Lower lobe of right lung (tissue), 2 donors: ENCODE data around the gene ITPRID1. TPM values are rescaled to one million over a fixed set of nuclear protein-coding genes. Genes with fewer than 3 reads are reported as not detected.

ENCODE experiments used
- ATAC-seq, 2 donors: fragments of 200-7000 bp; cut with Tn5 transposase; one replicate each; pipeline ENCODE4 v1.9.1; 2020 to 2022; ENCODE audit warnings: mild to moderate bottlenecking in 2 of 2, moderate library complexity in 2 of 2
- DNase-seq: peaks from one replicate; pipeline ENCODE4 v3.0.0-alpha.2; 2020
- H3K27ac ChIP-seq: fragments of 200-600 bp; one replicate; pipeline ENCODE4 v1.8.0; 2022
- H3K27me3 ChIP-seq: fragments of 200-600 bp; one replicate; pipeline ENCODE4 v1.8.0; 2022; ENCODE audit warnings: low read depth
- H3K36me3 ChIP-seq: fragments of 200-600 bp; one replicate; pipeline ENCODE4 v1.8.0; 2022; ENCODE audit warnings: mild to moderate bottlenecking
- H3K4me1 ChIP-seq: fragments of 200-600 bp; one replicate; pipeline ENCODE4 v1.8.0; 2022
- H3K4me3 ChIP-seq: fragments of 200-600 bp; one replicate; pipeline ENCODE4 v1.8.0; 2022; ENCODE audit warnings: mild to moderate bottlenecking
- H3K9me3 ChIP-seq: fragments of 200-600 bp; one replicate; pipeline ENCODE4 v1.8.0; 2022
- intact Hi-C: fragments of 100-400 bp; cut with DNase I; formaldehyde crosslinking; loops from one replicate; pipeline ENCODE4 v1.11.0; 2022
- total RNA-seq: library from RNA; stranded (reverse); fragmentation: NEBNext Ultra II Directional; extraction: Animal tissue kit (Norgen Biotek cat#: 25700); gene quantifications from one replicate; pipeline ENCODE4 v1.2.1, GENCODE V29; 2021
- TF ChIP-seq, protein P1 (sequence below): fragments of 200-600 bp; IDR thresholded peaks from one replicate; pipeline ENCODE4 v1.8.0; 2022; ENCODE audit warnings: antibody characterized with exemption, mild to moderate bottlenecking
- donor health status: DM: no; HTN: yes; CAD: no; lungs with severe emphysema.

The ITPRID1 gene
- total RNA-seq, 1 donor from 2014 or later = 0.59 TPM

DNA sequence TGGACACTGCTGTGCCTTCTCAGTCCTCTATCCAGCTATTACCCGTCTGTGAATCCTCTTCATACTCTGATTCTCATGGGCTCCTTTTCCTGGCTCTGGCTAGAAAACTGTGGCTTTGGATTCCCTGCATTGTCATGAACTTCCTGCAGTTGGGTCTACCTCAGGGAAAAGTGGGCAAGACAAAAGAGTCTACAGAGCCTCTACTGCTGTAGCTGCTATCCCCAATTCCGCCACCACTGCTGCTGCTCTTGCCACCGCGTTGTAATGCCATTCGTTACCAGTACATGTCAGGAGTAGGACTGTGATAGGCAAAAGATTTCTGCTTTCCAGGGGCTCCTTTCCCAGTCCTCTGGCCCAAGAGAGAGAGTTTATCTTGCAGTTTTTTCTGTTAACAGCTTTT, 149.2 kb downstream of the ITPRID1 start:
- TF ChIP-seq, protein P1, sequence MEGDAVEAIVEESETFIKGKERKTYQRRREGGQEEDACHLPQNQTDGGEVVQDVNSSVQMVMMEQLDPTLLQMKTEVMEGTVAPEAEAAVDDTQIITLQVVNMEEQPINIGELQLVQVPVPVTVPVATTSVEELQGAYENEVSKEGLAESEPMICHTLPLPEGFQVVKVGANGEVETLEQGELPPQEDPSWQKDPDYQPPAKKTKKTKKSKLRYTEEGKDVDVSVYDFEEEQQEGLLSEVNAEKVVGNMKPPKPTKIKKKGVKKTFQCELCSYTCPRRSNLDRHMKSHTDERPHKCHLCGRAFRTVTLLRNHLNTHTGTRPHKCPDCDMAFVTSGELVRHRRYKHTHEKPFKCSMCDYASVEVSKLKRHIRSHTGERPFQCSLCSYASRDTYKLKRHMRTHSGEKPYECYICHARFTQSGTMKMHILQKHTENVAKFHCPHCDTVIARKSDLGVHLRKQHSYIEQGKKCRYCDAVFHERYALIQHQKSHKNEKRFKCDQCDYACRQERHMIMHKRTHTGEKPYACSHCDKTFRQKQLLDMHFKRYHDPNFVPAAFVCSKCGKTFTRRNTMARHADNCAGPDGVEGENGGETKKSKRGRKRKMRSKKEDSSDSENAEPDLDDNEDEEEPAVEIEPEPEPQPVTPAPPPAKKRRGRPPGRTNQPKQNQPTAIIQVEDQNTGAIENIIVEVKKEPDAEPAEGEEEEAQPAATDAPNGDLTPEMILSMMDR = no peak
- H3K27ac ChIP-seq = no peak overlapping the region
- H3K4me3 ChIP-seq = no peak overlapping the region
- no peak for DNase-seq
- H3K9me3 ChIP-seq = no peaks in the 10 kb centered on the region
- H3K36me3 ChIP-seq = no peaks in the 10 kb centered on the region
- intact Hi-C loops = no loop called here
- peaks cover 3% of the 10 kb centered on the region for H3K4me1 ChIP-seq
- ATAC-seq = no peak
- H3K27me3 ChIP-seq = no peaks in the 10 kb centered on the region

DNA sequence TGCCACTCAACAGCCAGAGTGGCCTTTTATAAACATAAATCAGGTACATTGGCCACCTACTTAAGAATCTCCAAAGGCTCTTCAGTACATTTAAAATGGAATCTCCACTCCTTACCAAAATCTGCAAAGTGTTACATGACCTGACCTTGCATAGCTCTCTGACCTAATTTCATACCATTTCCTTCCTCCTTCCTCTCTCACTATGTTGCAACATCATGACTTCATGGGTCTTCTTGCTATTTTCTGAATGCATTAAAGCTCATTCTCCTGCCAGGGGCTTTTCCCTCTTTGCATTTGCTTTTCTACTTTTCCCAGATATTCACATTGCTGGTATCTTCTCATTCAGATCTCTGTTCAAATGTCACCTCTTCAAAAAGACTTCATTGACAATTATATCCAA, 151.0 kb downstream of the ITPRID1 start:
- DNase-seq = no peak
- intact Hi-C loops = no loop called here
- TF ChIP-seq, protein P1 = no peak
- H3K9me3 ChIP-seq = no peaks in the 10 kb centered on the region
- no peaks in the 10 kb centered on the region for H3K36me3 ChIP-seq
- no peak overlapping the region for H3K27ac ChIP-seq
- peak in 1 of 2 donors; percentile 27 for ATAC-seq
- H3K4me1 ChIP-seq = peaks cover 3% of the 10 kb centered on the region
- H3K4me3 ChIP-seq = no peak overlapping the region
- no peaks in the 10 kb centered on the region for H3K27me3 ChIP-seq

DNA sequence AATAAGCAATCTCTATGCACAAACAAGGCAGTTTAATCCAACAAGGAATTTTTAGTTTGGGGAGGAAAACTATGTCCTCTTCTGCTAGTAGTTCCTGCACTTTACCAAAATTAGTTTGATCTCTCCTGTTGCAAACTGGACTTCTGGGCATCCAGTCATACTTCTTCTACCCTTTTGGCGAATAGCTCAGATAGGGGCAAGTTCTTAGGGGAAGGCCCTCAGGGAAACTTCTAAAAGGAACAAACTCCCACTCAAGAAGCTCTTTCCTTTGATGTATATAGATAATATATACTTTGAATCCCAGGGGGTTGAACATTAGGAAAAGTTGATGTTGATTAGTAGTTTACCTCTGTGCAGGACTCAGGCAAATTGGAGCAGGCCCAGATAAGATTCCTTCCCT, 151.7 kb downstream of the ITPRID1 start:
- Histone ChIP-seq H3K4me3 (no peak overlapping the region), H3K9me3 (no peaks in the 10 kb centered on the region), H3K4me1 (peaks cover 3% of the 10 kb centered on the region), H3K27ac (no peak overlapping the region), H3K36me3 (no peaks in the 10 kb centered on the region), H3K27me3 (no peaks in the 10 kb centered on the region)
- TF ChIP-seq, protein P1 = no peak
- intact Hi-C loops = no loop called here
- ATAC-seq (no peak), DNase-seq (no peak)

DNA sequence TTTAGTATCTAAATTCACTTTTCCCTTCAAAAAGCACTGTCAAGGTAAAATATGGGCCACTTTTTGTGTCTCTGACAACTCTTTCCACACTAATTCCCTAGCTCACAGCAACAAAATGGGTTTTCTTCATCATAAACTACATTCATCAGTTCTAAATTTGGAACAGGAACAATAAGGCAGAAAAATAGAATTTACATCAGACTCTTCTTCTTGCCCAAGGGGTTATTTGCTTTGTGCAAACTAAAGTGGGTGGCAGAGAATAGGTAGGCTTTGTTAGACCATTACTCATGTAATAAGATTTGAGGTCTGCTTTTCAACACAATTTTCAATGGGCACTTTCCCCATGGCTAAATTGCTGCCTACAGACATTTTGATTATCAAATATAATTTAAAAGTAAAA, 155.6 kb downstream of the ITPRID1 start:
- TF ChIP-seq, protein P1 = no peak
- Histone ChIP-seq H3K27ac (no peak overlapping the region), H3K9me3 (no peaks in the 10 kb centered on the region), H3K36me3 (no peaks in the 10 kb centered on the region), H3K4me3 (no peak overlapping the region), H3K4me1 (peaks cover 3% of the 10 kb centered on the region), H3K27me3 (no peaks in the 10 kb centered on the region)
- intact Hi-C loops = no loop called here
- DNase-seq (no peak), ATAC-seq (no peak)

DNA sequence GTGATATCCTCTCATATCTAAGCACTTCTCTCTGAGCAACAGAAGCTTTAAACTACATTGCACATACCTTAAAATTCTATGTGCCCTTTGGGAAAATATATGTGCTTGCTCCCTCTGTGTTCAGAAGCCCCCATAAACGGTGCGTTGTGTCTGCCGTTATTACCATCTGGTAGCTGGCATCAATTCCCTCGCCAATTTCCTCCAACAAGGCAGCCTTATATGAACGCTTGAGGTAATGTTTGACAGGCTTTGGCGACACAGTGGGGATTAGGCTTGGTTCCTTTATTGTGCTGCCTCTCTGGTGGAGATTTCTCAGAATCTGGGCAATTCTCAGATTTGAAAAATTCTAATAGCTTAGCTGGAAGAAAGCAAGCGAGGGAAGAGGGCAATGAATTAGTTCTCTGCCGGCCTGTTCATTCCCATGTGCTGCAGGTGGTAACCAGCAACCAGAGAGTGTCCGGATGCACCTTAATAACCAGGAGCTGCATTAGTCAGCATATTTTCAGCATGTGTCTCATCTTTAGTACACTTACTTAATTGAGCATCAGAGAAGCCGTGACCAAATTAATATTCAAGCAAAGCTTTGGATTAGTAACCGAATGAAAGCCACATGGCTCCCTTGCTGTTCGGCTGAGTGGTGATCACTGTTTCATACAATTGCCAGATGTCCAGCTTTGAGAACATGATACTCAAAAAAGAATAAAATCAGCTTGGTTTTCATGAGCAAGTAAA, 165.8 kb downstream of the ITPRID1 start:
- TF ChIP-seq, protein P1 = no peak
- H3K27ac ChIP-seq = no peak overlapping the region
- DNase-seq = no peak

More for the DNA sequence above, 165.8 kb downstream of the ITPRID1 start:
- no peaks in the 10 kb centered on the region for H3K36me3 ChIP-seq
- H3K4me3 ChIP-seq = no peak overlapping the region
- ATAC-seq = no peak
- H3K27me3 ChIP-seq = no peaks in the 10 kb centered on the region
- H3K4me1 ChIP-seq = no peaks in the 10 kb centered on the region
- H3K9me3 ChIP-seq = no peaks in the 10 kb centered on the region
- intact Hi-C loops = no loop called here
